ENCODE data around the gene RAB1B.
"Not testable (repeated sequence)": the region's sequence is repeated elsewhere in the genome, so short reads cannot be mapped to it uniquely, and the experiment has no call there.

The RAB1B gene

GRCh38 chr11:66274219-66274618 lies 5.8 kb downstream of the RAB1B start:
- Histone ChIP-seq H3K9me3 (ENCODE audit: control insufficient read depth, insufficient read depth, low read length) (no peaks in the 10 kb centered on the region), H3K36me3 (ENCODE audit: control insufficient read depth, low read length) (peaks cover 53% of the 10 kb centered on the region), H3K27ac (ENCODE audit: low read depth, low read length) (no peak overlapping the region), H4K20me1 (ENCODE audit: control insufficient read depth, insufficient read depth, low read depth, low read length) (peaks cover 5% of the 10 kb centered on the region), H3F3A (ENCODE audit: control insufficient read depth, insufficient read depth) (no peaks in the 10 kb centered on the region), H3K4me2 (ENCODE audit: low read length) (no peak overlapping the region), H3K27me3 (ENCODE audit: control insufficient read depth, low read length) (no peaks in the 10 kb centered on the region), H3K79me2 (ENCODE audit: control insufficient read depth, low read length) (peaks cover 20% of the 10 kb centered on the region), H3K4me3 (ENCODE audit: low read length) (no peak overlapping the region), H3K4me1 (ENCODE audit: control insufficient read depth, low read length) (peaks cover 22% of the 10 kb centered on the region), H3K9me2 (replicated peaks; ENCODE audit: control insufficient read depth, low read length) (no peaks in the 10 kb centered on the region)
- no peak for TF ChIP-seq EZH2phosphoT487 (IDR thresholded peaks at IDR 0.05; ENCODE audit: borderline replicate concordance, low read length)
- TF ChIP-seq CTCF (IDR thresholded peaks at IDR 0.05; ENCODE audit: low read depth, low read length, poor library complexity, severe bottlenecking), result no peak

- H3K9me3 ChIP-seq (ENCODE audit: control insufficient read depth, insufficient read depth, low read length), result no peaks in the 10 kb centered on the region
- peaks cover 9% of the 10 kb centered on the region for H3K79me2 ChIP-seq (ENCODE audit: control insufficient read depth, low read length)
- H3K4me2 ChIP-seq (ENCODE audit: low read length), result no peak overlapping the region
- no peak overlapping the region for H3K4me3 ChIP-seq (ENCODE audit: low read length)
- TF ChIP-seq CTCF (IDR thresholded peaks at IDR 0.05; ENCODE audit: low read depth, low read length, poor library complexity, severe bottlenecking) (no peak), EZH2phosphoT487 (IDR thresholded peaks at IDR 0.05; ENCODE audit: borderline replicate concordance, low read length) (no peak)
- H4K20me1 ChIP-seq (ENCODE audit: control insufficient read depth, insufficient read depth, low read depth, low read length), result peaks cover 5% of the 10 kb centered on the region
- H3K36me3 ChIP-seq (ENCODE audit: control insufficient read depth, low read length), result peaks cover 47% of the 10 kb centered on the region
- H3F3A ChIP-seq (ENCODE audit: control insufficient read depth, insufficient read depth), result no peaks in the 10 kb centered on the region
- H3K9me2 ChIP-seq (replicated peaks; ENCODE audit: control insufficient read depth, low read length), result no peaks in the 10 kb centered on the region
- peaks cover 13% of the 10 kb centered on the region for H3K4me1 ChIP-seq (ENCODE audit: control insufficient read depth, low read length)
- H3K27ac ChIP-seq (ENCODE audit: low read depth, low read length), result no peak overlapping the region
- no peaks in the 10 kb centered on the region for H3K27me3 ChIP-seq (ENCODE audit: control insufficient read depth, low read length)
These were observed 7.0 kb downstream of the RAB1B start for GRCh38 chr11:66275396-66275795.

DNA sequence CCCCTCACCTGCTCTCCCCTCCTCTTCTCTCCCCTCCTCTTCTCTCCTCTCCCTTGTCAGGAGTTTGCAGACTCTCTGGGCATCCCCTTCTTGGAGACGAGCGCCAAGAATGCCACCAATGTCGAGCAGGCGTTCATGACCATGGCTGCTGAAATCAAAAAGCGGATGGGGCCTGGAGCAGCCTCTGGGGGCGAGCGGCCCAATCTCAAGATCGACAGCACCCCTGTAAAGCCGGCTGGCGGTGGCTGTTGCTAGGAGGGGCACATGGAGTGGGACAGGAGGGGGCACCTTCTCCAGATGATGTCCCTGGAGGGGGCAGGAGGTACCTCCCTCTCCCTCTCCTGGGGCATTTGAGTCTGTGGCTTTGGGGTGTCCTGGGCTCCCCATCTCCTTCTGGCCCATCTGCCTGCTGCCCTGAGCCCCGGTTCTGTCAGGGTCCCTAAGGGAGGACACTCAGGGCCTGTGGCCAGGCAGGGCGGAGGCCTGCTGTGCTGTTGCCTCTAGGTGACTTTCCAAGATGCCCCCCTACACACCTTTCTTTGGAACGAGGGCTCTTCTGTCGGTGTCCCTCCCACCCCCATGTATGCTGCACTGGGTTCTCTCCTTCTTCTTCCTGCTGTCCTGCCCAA lies 7.7 kb downstream of the RAB1B start:
- Histone ChIP-seq H3F3A (ENCODE audit: control insufficient read depth, insufficient read depth) (peaks cover 2% of the 10 kb centered on the region; the same call in 1 of the 2 replicates), H3K4me3 (ENCODE audit: low read length) (no peak overlapping the region), H3K36me3 (ENCODE audit: control insufficient read depth, low read length) (peaks cover 41% of the 10 kb centered on the region), H3K27ac (ENCODE audit: low read depth, low read length) (no peak overlapping the region), H4K20me1 (ENCODE audit: control insufficient read depth, insufficient read depth, low read depth, low read length) (no peaks in the 10 kb centered on the region), H3K27me3 (ENCODE audit: control insufficient read depth, low read length) (no peaks in the 10 kb centered on the region), H3K9me2 (replicated peaks; ENCODE audit: control insufficient read depth, low read length) (no peaks in the 10 kb centered on the region), H3K4me2 (ENCODE audit: low read length) (no peak overlapping the region), H3K79me2 (ENCODE audit: control insufficient read depth, low read length) (peaks cover 2% of the 10 kb centered on the region), H3K9me3 (ENCODE audit: control insufficient read depth, insufficient read depth, low read length) (no peaks in the 10 kb centered on the region), H3K4me1 (ENCODE audit: control insufficient read depth, low read length) (peaks cover 13% of the 10 kb centered on the region)
- TF ChIP-seq CTCF (IDR thresholded peaks at IDR 0.05; ENCODE audit: low read depth, low read length, poor library complexity, severe bottlenecking) (no peak), EZH2phosphoT487 (IDR thresholded peaks at IDR 0.05; ENCODE audit: borderline replicate concordance, low read length) (no peak)

GRCh38 chr11:66276619-66277018 lies 8.2 kb downstream of the RAB1B start:
- not testable (repeated sequence) for H3K9me2 ChIP-seq (replicated peaks; ENCODE audit: control insufficient read depth, low read length); H3F3A ChIP-seq (ENCODE audit: control insufficient read depth, insufficient read depth); H3K4me2 ChIP-seq (ENCODE audit: low read length); H3K79me2 ChIP-seq (ENCODE audit: control insufficient read depth, low read length); H3K27me3 ChIP-seq (ENCODE audit: control insufficient read depth, low read length); H3K4me3 ChIP-seq (ENCODE audit: low read length); H3K9me3 ChIP-seq (ENCODE audit: control insufficient read depth, insufficient read depth, low read length); H3K27ac ChIP-seq (ENCODE audit: low read depth, low read length); H4K20me1 ChIP-seq (ENCODE audit: control insufficient read depth, insufficient read depth, low read depth, low read length)
- Histone ChIP-seq H3K36me3 (ENCODE audit: control insufficient read depth, low read length) (peaks cover 38% of the 10 kb centered on the region), H3K4me1 (ENCODE audit: control insufficient read depth, low read length) (peaks cover 14% of the 10 kb centered on the region)

DNA sequence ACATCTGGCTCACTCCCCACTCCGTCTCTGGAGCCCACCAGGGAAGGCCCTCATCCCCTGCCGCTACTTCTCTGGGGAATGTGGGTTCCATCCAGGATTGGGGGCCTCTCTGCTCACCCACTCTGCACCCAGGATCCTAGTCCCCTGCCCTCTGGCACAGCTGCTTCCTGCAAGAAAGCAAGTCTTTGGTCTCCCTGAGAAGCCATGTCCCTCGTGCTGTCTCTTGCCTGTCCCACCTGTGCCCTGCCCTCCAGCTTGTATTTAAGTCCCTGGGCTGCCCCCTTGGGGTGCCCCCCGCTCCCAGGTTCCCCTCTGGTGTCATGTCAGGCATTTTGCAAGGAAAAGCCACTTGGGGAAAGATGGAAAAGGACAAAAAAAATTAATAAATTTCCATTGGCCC lies 8.6 kb downstream of the RAB1B start:
- H3K4me2 ChIP-seq (ENCODE audit: low read length); H3F3A ChIP-seq (ENCODE audit: control insufficient read depth, insufficient read depth); H3K27ac ChIP-seq (ENCODE audit: low read depth, low read length); H3K9me3 ChIP-seq (ENCODE audit: control insufficient read depth, insufficient read depth, low read length); H3K27me3 ChIP-seq (ENCODE audit: control insufficient read depth, low read length); H3K79me2 ChIP-seq (ENCODE audit: control insufficient read depth, low read length); H3K9me2 ChIP-seq (replicated peaks; ENCODE audit: control insufficient read depth, low read length); H4K20me1 ChIP-seq (ENCODE audit: control insufficient read depth, insufficient read depth, low read depth, low read length); H3K4me3 ChIP-seq (ENCODE audit: low read length): not testable (repeated sequence)
- Histone ChIP-seq H3K4me1 (ENCODE audit: control insufficient read depth, low read length) (peaks cover 18% of the 10 kb centered on the region), H3K36me3 (ENCODE audit: control insufficient read depth, low read length) (peaks cover 34% of the 10 kb centered on the region)

Data from DOHH2 (cell line).